H1 (cell line): ENCODE data around the gene CDV3. TPM values are rescaled to one million over a fixed set of nuclear protein-coding genes. Genes with fewer than 3 reads are reported as not detected.

Source experiments
- CTCF ChIA-PET: fragments of 300-600 bp; sonication (Branson Sonifier 250); formaldehyde crosslinking; loops from one replicate; lab custom pipeline; 2021; ENCODE audit not compliant: partially characterized antibody; lab: Charles Lee
- POLR2A ChIA-PET: fragments of 300-600 bp; sonication (Branson Sonifier 250); formaldehyde crosslinking; loops from one replicate; lab custom pipeline; 2021; ENCODE audit warnings: inconsistent platforms; ENCODE audit not compliant: partially characterized antibody; lab: Charles Lee
- DNase-seq, 2 experiments: peaks; one replicate each; pipeline versions ENCODE4 v3.0.0 to v3.0.0-alpha.2; 2010 to 2022; ENCODE audit warnings: low spot score in 2 of 2, low read depth in 1 of 2, mixed read lengths in 1 of 2
- FAIRE-seq: peaks from 2 replicates; lab custom pipeline; 2011; peaks lifted over from hg19 to GRCh38; lab: Jason Lieb, UNC
- H2AFZ ChIP-seq: 2 replicates; pipeline ENCODE4 v1.8.1; 2012; ENCODE audit warnings: low read length, inconsistent platforms
- H2AK5ac ChIP-seq: 2 replicates; pipeline ENCODE4 v1.6.1; 2013; ENCODE audit warnings: low read depth, low read length
- H2BK120ac ChIP-seq: replicated peaks from 2 replicates; pipeline ENCODE3; 2013; ENCODE audit warnings: low read depth, low read length, inconsistent platforms
- H2BK12ac ChIP-seq: 2 replicates; pipeline ENCODE4 v1.6.1; 2013; ENCODE audit warnings: low read depth, low read length
- H2BK15ac ChIP-seq: 2 replicates; pipeline ENCODE4 v1.6.1; 2013; ENCODE audit warnings: low read length
- H2BK20ac ChIP-seq: 2 replicates; pipeline ENCODE4 v1.6.1; 2013; ENCODE audit warnings: low read length
- H2BK5ac ChIP-seq: 2 replicates; pipeline ENCODE4 v1.6.1; 2013; ENCODE audit warnings: low read depth, low read length
- H3K14ac ChIP-seq: 2 replicates; pipeline ENCODE4 v1.6.1; 2013; ENCODE audit warnings: inconsistent platforms; ENCODE audit not compliant: insufficient read length
- H3K18ac ChIP-seq: 2 replicates; pipeline ENCODE4 v1.6.1; 2013; ENCODE audit warnings: low read length; ENCODE audit errors: extremely low read depth
- H3K23ac ChIP-seq: 2 replicates; pipeline ENCODE4 v1.6.1; 2013; ENCODE audit warnings: inconsistent platforms; ENCODE audit not compliant: insufficient read length
- H3K23me2 ChIP-seq: 2 replicates; pipeline ENCODE4 v1.6.1; 2013; ENCODE audit warnings: low read depth, low read length
- H3K27ac ChIP-seq: 2 replicates; pipeline ENCODE4 v1.6.1; 2011; ENCODE audit warnings: low read depth, low read length, inconsistent platforms
- H3K27me3 ChIP-seq, 4 experiments: replicated peaks in 1 of 4; 1 replicate in 1 of 4; 2 replicates in 3 of 4; pipeline versions ENCODE4 v1.6.1 to v1.8.1; 2011 to 2013; ENCODE audit warnings: low read length in 3 of 4, mild to moderate bottlenecking in 3 of 4, inconsistent platforms in 2 of 4, mixed read lengths in 2 of 4, moderate library complexity in 1 of 4; ENCODE audit not compliant: control insufficient read depth in 3 of 4, insufficient read depth in 3 of 4; ENCODE audit errors: extremely low read depth in 1 of 4
- H3K36me3 ChIP-seq, 4 experiments: 2 replicates each; pipeline versions ENCODE4 v1.6.1 to v1.8.1; 2011 to 2013; ENCODE audit warnings: mild to moderate bottlenecking in 4 of 4, low read length in 3 of 4, moderate library complexity in 2 of 4, control low read depth in 1 of 4, inconsistent platforms in 1 of 4; ENCODE audit not compliant: insufficient read depth in 4 of 4, control insufficient read depth in 2 of 4
- H3K4ac ChIP-seq: replicated peaks from 2 replicates; pipeline ENCODE3; 2013; ENCODE audit warnings: low read length, low read depth, mixed read lengths, inconsistent platforms; ENCODE audit not compliant: insufficient read length
- H3K4me1 ChIP-seq, 4 experiments: replicated peaks in 1 of 4; 1 replicate in 1 of 4; 2 replicates in 3 of 4; pipeline versions ENCODE4 v1.6.1 to v1.8.1; 2011 to 2013; ENCODE audit warnings: low read length in 3 of 4, inconsistent platforms in 2 of 4, mixed read lengths in 1 of 4; ENCODE audit not compliant: insufficient read depth in 4 of 4, control insufficient read depth in 3 of 4
- H3K4me2 ChIP-seq, 2 experiments: 2 replicates each; pipeline versions ENCODE4 v1.6.1 to v1.8.1; 2011 to 2013; ENCODE audit warnings: low read depth in 2 of 2, low read length in 2 of 2, control low read depth in 1 of 2, inconsistent platforms in 1 of 2, mild to moderate bottlenecking in 1 of 2; ENCODE audit not compliant: insufficient read depth in 1 of 2
- H3K4me3 ChIP-seq, 4 experiments: fragments of 200-600, 300-600 bp in 1 of 4; sonication (generic), shearing (Covaris generic), sonication (Bioruptor Twin) in 1 of 4; 2 replicates each; pipeline versions ENCODE4 v1.5.1 to v1.8.1; 2011 to 2016; ENCODE audit warnings: low read length in 4 of 4, low read depth in 3 of 4, control low read depth in 2 of 4, inconsistent platforms in 2 of 4, mild to moderate bottlenecking in 2 of 4, mixed read lengths in 1 of 4, moderate library complexity in 1 of 4; ENCODE audit not compliant: insufficient read depth in 2 of 4; ENCODE audit errors: extremely low read depth in 1 of 4
- H3K56ac ChIP-seq: replicated peaks from 2 replicates; pipeline ENCODE3; 2013; ENCODE audit warnings: low read depth, mild to moderate bottlenecking, mixed read lengths, low read length, inconsistent platforms; ENCODE audit not compliant: insufficient read length
- H3K79me1 ChIP-seq: 2 replicates; pipeline ENCODE4 v1.6.1; 2013; ENCODE audit warnings: low read depth, low read length, control low read depth
- H3K79me2 ChIP-seq, 2 experiments: 2 replicates each; pipeline versions ENCODE4 v1.6.1 to v1.8.1; 2012 to 2013; ENCODE audit warnings: low read length in 2 of 2, mild to moderate bottlenecking in 2 of 2, inconsistent platforms in 1 of 2; ENCODE audit not compliant: insufficient read depth in 2 of 2, control insufficient read depth in 1 of 2
- H3K9ac ChIP-seq, 4 experiments: replicated peaks in 1 of 4; 1 replicate in 1 of 4; 2 replicates in 3 of 4; pipeline versions ENCODE4 v1.6.1 to v1.8.1; 2011 to 2013; ENCODE audit warnings: low read depth in 3 of 4, low read length in 3 of 4, control low read depth in 2 of 4, mild to moderate bottlenecking in 2 of 4, moderate library complexity in 2 of 4, inconsistent platforms in 1 of 4; ENCODE audit errors: extremely low read depth in 1 of 4
- H3K9me3 ChIP-seq, 2 experiments: 2 replicates each; pipeline versions ENCODE4 v1.6.1 to v1.8.1; 2012 to 2013; ENCODE audit warnings: mild to moderate bottlenecking in 2 of 2, moderate library complexity in 2 of 2, control low read depth in 1 of 2, inconsistent platforms in 1 of 2, low read depth in 1 of 2, low read length in 1 of 2, mixed read lengths in 1 of 2; ENCODE audit not compliant: insufficient read depth in 2 of 2
- H4K20me1 ChIP-seq, 2 experiments: replicated peaks in 1 of 2; 2 replicates each; pipeline versions ENCODE3 to v1.8.1; 2011 to 2013; ENCODE audit warnings: inconsistent platforms in 2 of 2, low read length in 2 of 2, mild to moderate bottlenecking in 1 of 2; ENCODE audit not compliant: insufficient read depth in 2 of 2, control insufficient read depth in 1 of 2
- H4K5ac ChIP-seq: 2 replicates; pipeline ENCODE4 v1.6.1; 2013; ENCODE audit warnings: low read length, low read depth, mixed read lengths, inconsistent platforms; ENCODE audit not compliant: insufficient read length
- H4K8ac ChIP-seq: 2 replicates; pipeline ENCODE4 v1.8.0; 2013; ENCODE audit warnings: mild to moderate bottlenecking, moderate library complexity, low read length, inconsistent platforms; ENCODE audit not compliant: insufficient read depth; ENCODE audit errors: extremely low read depth
- H4K91ac ChIP-seq: replicated peaks from 2 replicates; pipeline ENCODE3; 2013; ENCODE audit warnings: low read length, mixed read lengths, inconsistent platforms; ENCODE audit not compliant: insufficient read length
- CBX5 ChIP-seq: fragments of 300-800, 300-1000 bp; sonication (generic); IDR thresholded peaks from 2 replicates; pipeline ENCODE4 v1.7.1; 2016; ENCODE audit warnings: antibody characterized with exemption, low read length, low read depth
- WGBS, 2 experiments: shearing (Covaris generic) in 1 of 2; methylation state at CpG; one replicate each; pipeline versions ENCODE4 v1.1.6 to v1.1.7; 2013 to 2015; ENCODE audit warnings: low lambda C conversion rate in 2 of 2, mixed read lengths in 2 of 2, inconsistent platforms in 1 of 2, low coverage in 1 of 2, missing lambda C conversion rate in 1 of 2; ENCODE audit not compliant: insufficient replicate concordance in 2 of 2, insufficient coverage in 1 of 2, insufficient read length in 1 of 2; ENCODE audit errors: extremely low coverage in 1 of 2, missing lambda C conversion rate in 1 of 2; 5-methylcytosine and 5-hydroxymethylcytosine counted together
- long read RNA-seq, 2 experiments: library from RNA in 1 of 2; library from capped mRNA in 1 of 2; stranded (forward); transcript quantifications; one replicate each; pipeline ENCODE4 v2.0.0, GENCODE V29; 2021; ENCODE audit warnings: inconsistent platforms in 1 of 2
- polyA minus RNA-seq, 3 experiments: library from RNA; depleted of rRNA, polyadenylated mRNA; stranded (reverse); fragments of >200 nt; gene quantifications; 1 replicate in 2 of 3; 2 replicates in 1 of 3; pipeline ENCODE4 v1.2.3, GENCODE V29; 2011
- polyA plus RNA-seq, 7 experiments: library from polyadenylated mRNA; depleted of rRNA in 3 of 7; stranded (reverse) in 5 of 7; unstranded in 2 of 7; fragments of >200 nt in 5 of 7; fragments of 200-250 nt in 2 of 7; gene quantifications; 1 replicate in 5 of 7; 2 replicates in 1 of 7; 4 replicates in 1 of 7; pipeline versions ENCODE4 v1.2.1 to v1.2.3, GENCODE V29; 2011 to 2013; ENCODE audit warnings: missing spikeins in 2 of 7, mixed read lengths in 2 of 7
- total RNA-seq: library from RNA; stranded (reverse); fragmentation: NEBNext Ultra II Directional; extraction: Animal tissue kit (Norgen Biotek cat#: 25700); gene quantifications from 2 replicates; pipeline ENCODE4 v1.2.1, GENCODE V29; 2021
- TF ChIP-seq, protein P1 (sequence below): IDR thresholded peaks from 2 replicates; pipeline ENCODE4 v1.6.1; 2012; ENCODE audit warnings: inconsistent platforms

CDV3 gene
- 149 and 163 TPM in 2 replicates for total RNA-seq
- 16.8 and 29.4 TPM in 2 replicates for polyA plus RNA-seq (2011; rRNA removed)
- 40.4 TPM for polyA plus RNA-seq (2011; cell fraction: cytosol; rRNA removed)
- 19.2 TPM for polyA plus RNA-seq (2011; cell fraction: nucleus; rRNA removed)
- polyA plus RNA-seq (2012, experiment 1 of 2) = 77.7 to 131 TPM (median 82.9 TPM) in 4 replicates
- 13.3 TPM for polyA plus RNA-seq (2012, experiment 2 of 2)
- 85.8 TPM for polyA plus RNA-seq (2013, experiment 1 of 2)
- 86.9 TPM for polyA plus RNA-seq (2013, experiment 2 of 2)
- 39.5 and 61.4 TPM in 2 replicates for polyA minus RNA-seq (2011; rRNA and poly(A)+ RNA removed)
- polyA minus RNA-seq (2011; cell fraction: cytosol; rRNA and poly(A)+ RNA removed) = 53.3 TPM
- polyA minus RNA-seq (2011; cell fraction: nucleus; rRNA and poly(A)+ RNA removed) = 51.8 TPM
- long read RNA-seq, experiment 1, transcript CDV3-203 (5 exons, 955 nt) = minor isoform, 10 of 140 reads
- long read RNA-seq, experiment 1, transcript CDV3-201 (5 exons, 3,307 nt) = major isoform, 13 of 140 reads
- long read RNA-seq, experiment 1, partial matches to known transcripts = 30 of 140 reads
- long read RNA-seq, experiment 1, other reads (novel, unspliced or antisense) = 87 of 140 reads
- long read RNA-seq, experiment 2, partial matches to known transcripts = 10 of 10 reads
- long read RNA-seq, experiment 2, other reads (novel, unspliced or antisense) = 0 of 10 reads

- Histone ChIP-seq H2AFZ (peak within 1 kb of the TSS; percentile 97), H3K79me2 (peaks cover 20 to 43% of the 10 kb centered on the region in 2 experiments), H3K9me3 (no peaks in the 10 kb centered on the region), H3K56ac (peak within 1 kb of the TSS; percentile 67), H4K8ac (peak within 1 kb of the TSS; percentile 92; the same call in 1 of the 2 replicates), H2BK12ac (no peak within 1 kb of the TSS), H3K27ac (peak within 1 kb of the TSS; percentile 93), H3K4me1 (peaks cover 0 to 5% (median 2%) of the 10 kb centered on the region in 4 experiments; a peak in 4 of 7 replicates), H3K9ac (peak within 1 kb of the TSS; percentile 84 to 97 (median 88)), H3K27me3 (no peaks in the 10 kb centered on the region), H4K20me1 (peaks cover 0 to 10% of the 10 kb centered on the region in 2 experiments), H2AK5ac (no peak within 1 kb of the TSS), H4K91ac (peak within 1 kb of the TSS; percentile 26), H4K5ac (peak within 1 kb of the TSS; percentile 75), H2BK15ac (no peak within 1 kb of the TSS), H3K36me3 (peaks cover 5 to 37% (median 20%) of the 10 kb centered on the region in 4 experiments; a peak in 6 of 8 replicates), H3K4ac (peak within 1 kb of the TSS; percentile 51), H3K23me2 (0 out of 2 replicates have a peak, but pooled peaks cover 5% of the 10 kb centered on the region), H3K23ac (no peak within 1 kb of the TSS), H2BK5ac (peak within 1 kb of the TSS; percentile 89), H3K4me2 (peak within 1 kb of the TSS; percentile 72 to 79), H3K4me3 (peak within 1 kb of the TSS; percentile 82 to 89 (median 86)), H3K79me1 (no peaks in the 10 kb centered on the region; the same call in 1 of the 2 replicates), H3K18ac (peak within 1 kb of the TSS; percentile 88; the same call in 1 of the 2 replicates), H2BK20ac (no peak within 1 kb of the TSS), H3K14ac (no peak within 1 kb of the TSS), H2BK120ac (no peak within 1 kb of the TSS)
- no peak for DNase-seq
- CTCF ChIA-PET = interaction anchor here (0.9 to 1.3 kb wide), 4 partner anchors 11 to 85 kb away, joined by 5 read pairs; no protein-coding TSS in a partner anchor
- FAIRE-seq = no peak
- 1% methylated on average over 20 of the region's 81 CpGs; no CpG with 5 or more reads in 1 of the 2 experiments for WGBS, 2 experiments
- POLR2A ChIA-PET = interaction anchor here (1.1 to 3.5 kb wide), 11 partner anchors 9 to 117 kb away, joined by 3 to 13 read pairs (median 5); no protein-coding TSS in a partner anchor
- TF ChIP-seq, protein P1, sequence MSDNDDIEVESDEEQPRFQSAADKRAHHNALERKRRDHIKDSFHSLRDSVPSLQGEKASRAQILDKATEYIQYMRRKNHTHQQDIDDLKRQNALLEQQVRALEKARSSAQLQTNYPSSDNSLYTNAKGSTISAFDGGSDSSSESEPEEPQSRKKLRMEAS = peak; percentile 37; the same call in 1 of the 2 replicates
- no peak for TF ChIP-seq CBX5
These were observed at the start of gene CDV3 for GRCh38 chr3:133573629-133574194. CDV3 (plus strand) TSS chr3:133573686; CDS start chr3:133574045, 359 bp downstream.
